Activated T-cell treated with anti-CD3 and anti-CD28 coated beads, Interleukin-2, amount 50 U/mL, for 48 hours (primary cell): ENCODE results near the gene DDR1.
"Not testable (repeated sequence)": the region's sequence is repeated elsewhere in the genome, so short reads cannot be mapped to it uniquely, and the experiment has no call there.

ENCODE experiments used
- DNase-seq, 2 experiments: peaks; one replicate each; pipeline ENCODE4 v3.0.0-alpha.2; 2020

The DDR1 gene

DNA sequence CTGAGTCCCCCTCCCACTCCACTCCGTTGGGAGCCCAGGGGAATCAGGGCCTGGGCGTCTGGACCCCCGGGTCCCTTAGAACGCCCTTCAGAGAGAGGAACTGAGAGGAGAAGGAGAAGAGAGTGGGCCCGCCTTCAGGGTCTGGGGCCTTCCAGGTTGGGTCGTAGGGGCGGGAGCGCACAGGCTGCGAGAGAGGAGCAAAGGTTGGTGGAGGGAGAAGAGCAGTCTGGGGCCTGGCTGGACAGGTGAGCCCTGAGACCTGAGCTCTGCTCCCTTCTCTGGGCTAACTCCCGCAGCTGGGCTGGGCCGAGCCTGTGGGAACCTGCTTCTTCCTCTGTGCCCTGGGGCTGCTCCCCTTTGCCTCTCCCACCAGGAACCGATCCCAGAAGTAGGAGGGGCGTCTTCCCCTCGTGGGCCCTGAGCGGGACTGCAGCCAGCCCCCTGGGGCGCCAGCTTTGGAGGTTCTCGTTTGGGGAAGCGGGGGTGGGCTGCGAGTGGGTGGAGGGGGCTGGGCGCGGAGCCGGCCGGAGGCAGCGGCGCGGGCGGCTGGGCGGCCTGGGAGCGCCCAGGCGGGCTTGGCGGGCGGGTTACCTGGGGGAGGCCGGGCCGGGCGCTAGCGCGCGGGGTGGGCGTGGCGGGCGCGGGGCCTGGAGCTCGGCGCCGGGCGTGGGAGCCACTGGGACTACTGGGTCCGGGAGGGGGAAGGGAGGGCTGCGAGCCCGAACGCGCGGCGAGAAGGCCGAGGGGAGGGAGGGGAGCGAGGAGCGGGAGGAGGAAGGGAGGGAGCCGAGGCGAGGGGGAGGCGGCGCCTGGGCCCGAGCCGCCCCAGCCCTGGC lies at the start of gene DDR1:
Gene DDR1 (plus strand): TSS at position 835 of the 836 bp plus-strand sequence. CDS start 4,211 bp downstream, outside the sequence.
- DNase-seq: peak; percentile 48 to 63

- DNase-seq: no peak
Observed at GRCh38 chr6:30834646-30835045, 49.7 kb upstream of the DDR1 start.

- DNase-seq: no peak
Observed at GRCh38 chr6:30835576-30835975, 48.7 kb upstream of the DDR1 start.

DNA sequence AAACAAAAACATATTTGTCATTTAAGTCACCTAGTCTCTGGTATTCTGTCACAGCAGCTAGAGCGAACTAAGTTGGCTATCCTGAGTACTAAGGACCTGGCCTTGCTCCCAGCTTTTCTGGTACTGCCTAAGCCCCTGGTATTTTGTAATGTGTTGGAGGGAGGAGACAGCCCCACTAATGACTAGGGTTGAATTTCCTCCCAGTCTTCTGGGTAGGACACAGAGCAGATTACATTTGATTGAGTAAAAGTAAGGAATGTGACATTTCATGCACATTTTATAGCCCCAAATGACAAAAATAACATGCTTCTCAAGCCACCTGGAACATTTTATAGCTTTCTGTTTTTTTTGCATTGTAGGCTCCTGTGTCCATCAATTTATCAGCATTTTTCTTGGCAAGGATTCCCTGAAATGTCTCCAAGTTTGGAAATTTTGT lies 47.9 kb upstream of the DDR1 start:
- DNase-seq: no peak

- no peak for DNase-seq
Observed at GRCh38 chr6:30836957-30837356, 47.4 kb upstream of the DDR1 start.

- DNase-seq: no peak
Observed at GRCh38 chr6:30837432-30837831, 46.9 kb upstream of the DDR1 start.

GRCh38 chr6:30837870-30838269 lies 46.4 kb upstream of the DDR1 start:
- no peak for DNase-seq

GRCh38 chr6:30839671-30840070 lies 44.6 kb upstream of the DDR1 start:
- no peak for DNase-seq

DNA sequence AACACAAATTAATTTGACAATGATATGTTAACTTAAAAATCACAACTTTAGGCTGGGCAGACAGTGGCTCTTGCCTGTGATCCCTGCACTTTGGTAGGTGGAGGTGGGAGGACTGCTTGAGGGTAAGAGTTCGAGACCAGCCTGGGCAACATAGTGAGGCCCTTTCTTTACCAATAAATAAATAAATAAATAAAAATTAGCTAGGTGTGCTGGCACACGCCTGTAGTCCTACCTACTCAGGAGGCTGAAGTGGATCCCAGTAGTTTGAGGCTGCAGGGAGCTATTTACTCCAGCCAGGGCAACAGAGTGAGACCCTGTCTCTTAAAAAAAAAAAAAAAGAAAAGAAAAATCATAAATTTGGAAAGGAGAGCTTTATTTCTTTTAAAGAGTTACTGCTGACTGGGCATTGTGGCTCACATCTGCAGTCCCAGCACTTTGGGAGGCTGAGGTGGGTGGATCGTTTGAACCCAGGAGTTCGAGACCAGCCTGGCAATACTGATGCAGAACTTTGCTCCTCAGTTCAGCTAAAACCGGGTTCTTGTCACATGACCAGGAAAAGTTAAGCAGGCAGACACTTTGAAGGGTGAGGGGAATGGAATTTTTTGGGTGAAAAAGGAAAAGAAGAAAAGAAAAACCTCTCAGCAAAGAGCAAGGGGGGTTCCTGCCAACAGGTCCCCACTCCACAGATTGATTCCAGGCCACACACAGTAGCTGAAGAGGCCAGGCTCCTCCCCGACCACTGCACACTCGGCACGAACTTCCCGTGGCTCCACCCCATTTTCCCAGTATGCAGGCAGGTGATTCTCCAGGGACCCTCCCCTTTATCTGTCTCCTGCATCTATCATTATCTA lies 44.0 kb upstream of the DDR1 start:
- no peak for DNase-seq

GRCh38 chr6:30840935-30841643 lies 43.2 kb upstream of the DDR1 start:
- DNase-seq: no peak

- DNase-seq: no peak
Observed at GRCh38 chr6:30841644-30842504, 42.4 kb upstream of the DDR1 start.

GRCh38 chr6:30842754-30843610 lies 41.3 kb upstream of the DDR1 start:
- DNase-seq: no peak

DNA sequence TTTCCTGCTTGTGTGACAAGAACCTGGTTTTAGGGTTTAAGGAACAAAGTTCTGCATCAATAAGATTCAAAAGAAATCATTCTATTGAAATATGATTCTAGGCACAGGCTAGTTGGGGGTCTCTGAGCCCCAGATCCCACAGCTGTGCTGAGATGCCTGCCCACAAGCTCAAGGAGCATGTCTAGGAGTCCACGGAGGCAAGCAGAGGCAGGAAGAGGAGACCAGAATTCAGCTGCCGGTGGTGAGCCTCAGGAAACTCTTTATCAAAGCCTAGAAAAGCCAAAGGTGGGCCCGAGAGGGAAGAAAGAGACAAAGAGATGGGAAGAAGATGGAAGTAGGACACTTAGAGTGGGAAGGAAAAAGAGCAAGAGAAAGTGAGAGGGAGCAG lies 40.7 kb upstream of the DDR1 start:
- DNase-seq: no peak

DNA sequence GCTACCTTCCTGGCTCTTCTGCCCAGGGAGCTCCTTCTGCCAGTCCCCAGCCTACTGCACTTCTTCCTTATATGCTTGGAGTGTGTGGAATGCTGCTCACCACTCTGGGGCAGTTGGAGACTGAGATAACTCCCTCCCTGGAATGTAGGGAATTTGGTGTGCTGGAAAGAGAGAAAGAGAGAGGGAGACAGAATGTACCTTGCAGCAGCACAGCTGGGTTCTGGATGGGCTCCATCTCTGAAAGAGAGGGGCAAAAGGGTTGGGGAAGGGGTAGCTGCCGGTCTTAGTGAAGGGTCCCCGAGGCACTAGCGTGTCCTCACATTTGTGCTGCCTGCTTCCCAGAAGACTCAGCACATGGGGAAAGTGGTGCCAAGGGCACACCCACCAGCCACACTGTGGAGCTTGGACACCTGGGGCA lies 40.2 kb upstream of the DDR1 start:
- no peak for DNase-seq

DNA sequence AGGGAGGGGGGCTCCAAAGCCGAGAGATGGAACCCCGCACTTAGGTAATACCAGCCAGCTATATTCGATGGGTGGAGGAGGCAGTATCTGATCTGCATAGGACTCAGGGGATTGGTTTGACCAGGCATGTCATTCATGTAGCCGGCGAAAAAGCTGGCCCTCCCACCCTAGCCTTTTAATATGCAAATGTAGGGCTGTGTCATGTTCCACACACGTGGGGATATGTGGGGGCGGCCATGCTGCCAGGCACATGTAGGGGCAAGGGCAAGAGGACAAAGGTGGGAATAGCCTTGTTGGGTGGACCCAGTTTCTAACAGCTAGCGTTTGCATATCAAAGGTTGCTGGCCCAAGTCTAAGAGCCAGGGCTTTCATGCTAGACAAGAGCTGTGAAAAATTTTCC lies 39.1 kb upstream of the DDR1 start:
- DNase-seq: no peak

DNA sequence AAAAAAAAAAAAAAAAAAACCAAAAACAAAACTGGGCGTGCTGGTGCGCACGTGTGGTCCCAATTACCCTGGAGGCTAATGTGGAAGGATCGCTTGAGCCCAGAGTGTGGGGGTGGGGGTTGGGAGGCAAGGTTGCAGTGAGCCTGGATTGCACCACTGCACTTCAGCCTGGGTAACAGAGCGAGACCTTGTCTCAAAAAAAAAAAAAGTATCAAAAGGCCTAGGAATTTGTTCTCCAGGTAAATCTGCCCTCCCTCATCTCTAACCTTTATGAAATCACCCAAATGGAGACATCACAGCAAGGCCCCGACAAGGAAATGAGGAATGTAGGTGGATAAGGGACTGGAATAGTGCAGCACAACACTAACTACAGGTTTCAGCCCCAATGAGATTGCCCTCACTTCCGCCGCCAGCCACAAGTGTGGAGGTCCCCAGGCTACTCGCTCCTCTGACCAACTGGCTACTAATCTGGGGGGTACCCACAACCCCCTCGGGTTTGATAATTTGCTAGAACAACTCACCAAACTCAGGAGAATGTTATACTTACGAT lies 36.8 kb upstream of the DDR1 start:
- DNase-seq: no peak

DNA sequence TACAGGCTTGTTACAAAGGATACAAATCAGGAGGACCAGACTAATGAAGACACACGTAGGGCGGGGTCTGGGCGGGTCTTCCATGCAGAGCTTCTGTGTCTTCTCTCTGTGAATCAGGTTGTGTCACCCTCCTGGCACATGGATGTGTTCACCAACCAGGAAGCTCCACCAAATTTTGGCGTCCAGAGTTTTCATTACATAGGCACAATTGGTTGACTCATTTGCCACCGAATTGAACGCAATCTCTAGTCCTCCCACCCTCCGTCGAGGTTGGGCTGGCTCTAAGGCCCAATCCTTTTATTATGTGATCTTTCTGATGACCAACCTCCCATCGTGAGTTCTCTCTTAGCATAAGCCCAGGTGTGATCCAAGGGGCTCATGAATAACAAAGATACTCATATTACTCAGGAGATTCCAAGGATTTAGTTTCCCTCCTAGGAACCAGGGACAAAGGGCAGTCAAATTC lies 36.3 kb upstream of the DDR1 start:
- no peak for DNase-seq

DNA sequence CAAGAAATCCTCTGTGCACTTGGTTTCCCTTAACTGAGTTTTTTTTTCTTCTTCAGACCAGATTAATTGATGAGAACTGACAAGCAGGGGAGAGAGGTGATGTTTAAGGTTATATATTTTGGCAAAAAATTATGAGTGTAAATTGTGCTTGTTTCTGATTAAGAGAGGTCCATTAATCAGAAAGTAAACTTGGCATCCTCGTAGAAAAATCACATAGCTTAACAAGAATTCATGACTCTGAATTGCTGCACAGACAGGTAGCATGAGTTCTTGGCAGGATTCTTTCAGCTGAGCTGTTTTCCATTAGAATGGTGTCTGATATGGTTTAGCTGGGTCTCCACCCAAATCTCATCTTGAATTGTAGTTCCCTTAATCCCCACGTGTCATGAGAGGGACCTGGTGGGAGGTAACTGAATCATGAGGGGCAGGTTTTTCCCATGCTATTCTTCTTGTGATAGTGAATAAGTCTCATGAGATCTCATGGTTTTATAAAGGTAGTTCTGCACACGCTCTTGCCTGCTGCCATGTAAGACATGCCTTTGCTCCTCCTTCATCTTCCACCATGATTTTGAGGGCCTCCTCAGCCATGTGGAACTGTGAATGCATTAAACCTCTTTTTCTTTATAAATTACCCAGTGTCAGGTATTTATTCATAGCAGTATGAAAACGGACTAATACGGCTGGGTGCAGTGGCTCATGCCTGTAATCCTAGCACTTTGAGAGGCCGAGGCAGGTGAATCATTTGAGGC lies 34.2 kb upstream of the DDR1 start:
- DNase-seq: no peak

GRCh38 chr6:30852459-30852858 lies 31.9 kb upstream of the DDR1 start:
- not testable (repeated sequence) for DNase-seq
